Measurements from ENCODE around the gene GABRP. TPM values are rescaled to one million over a fixed set of nuclear protein-coding genes. Genes with fewer than 3 reads are reported as not detected.

The GABRP gene
- total RNA-seq (2022; extraction: Qiagen RNA extraction; ENCODE audit: low read depth): not detected in 5 replicates

GRCh38 chr5:170783498-170784247 is at the start of gene GABRP:
TSS of gene GABRP (plus strand) at chr5:170783725. CDS start at chr5:170788616, 4,891 bp downstream.

GRCh38 chr5:170861917-170862766 is 78.6 kb downstream of the GABRP start, which contains the start of gene RANBP17:
TSS of gene RANBP17 (plus strand) at chr5:170862018.

Other genes with a start within 250 kb of the GABRP start
- gene RANBP17, start 78.3 kb downstream of the GABRP start, total RNA-seq (2022; extraction: Qiagen RNA extraction; ENCODE audit: low read depth): 2.5 to 3.8 TPM (median 3.2 TPM) in 5 replicates

Data from A549 treated with DMSO at 1 μM for 4 hours (cell line).